A549 (cell line): Measurements from ENCODE around the gene SOD3.

Experiments
- BHLHE40 ChIP-seq: IDR thresholded peaks from 2 replicates; pipeline ENCODE4 v1.6.1; 2012; ENCODE audit warnings: low read depth, low read length, inconsistent platforms
- POLR2A ChIP-seq: IDR thresholded peaks from 2 replicates; pipeline ENCODE4 v1.6.1; 2012; ENCODE audit warnings: mild to moderate bottlenecking, low read length
- TF ChIP-seq, protein P1 (sequence below): fragments of >200 bp; sonication (Bioruptor Twin); formaldehyde crosslinking; IDR thresholded peaks from 3 replicates; pipeline ENCODE4 v1.5.1; 2016

DNA sequence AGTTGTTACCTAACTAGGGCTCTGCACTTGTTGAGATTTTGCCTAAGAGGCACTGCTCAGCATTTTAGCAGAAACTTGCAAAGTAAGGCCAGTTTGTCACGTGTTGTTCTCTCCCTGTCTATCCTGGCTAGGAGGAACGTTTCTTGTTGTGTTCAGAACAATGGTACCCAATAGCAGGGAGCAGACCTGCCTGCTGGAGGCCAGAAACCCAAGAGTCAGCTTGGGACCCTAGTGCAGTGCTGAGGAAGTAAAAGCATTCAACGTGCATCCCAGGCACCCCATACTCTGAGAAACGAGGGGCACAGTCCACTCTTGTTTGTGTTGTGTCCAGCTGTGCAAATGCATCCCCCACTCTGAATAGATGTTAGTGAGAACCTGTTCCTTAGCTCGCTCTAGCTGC lies 42.4 kb downstream of the SOD3 start:
- TF ChIP-seq POLR2A: no peak
- TF ChIP-seq, protein P1, sequence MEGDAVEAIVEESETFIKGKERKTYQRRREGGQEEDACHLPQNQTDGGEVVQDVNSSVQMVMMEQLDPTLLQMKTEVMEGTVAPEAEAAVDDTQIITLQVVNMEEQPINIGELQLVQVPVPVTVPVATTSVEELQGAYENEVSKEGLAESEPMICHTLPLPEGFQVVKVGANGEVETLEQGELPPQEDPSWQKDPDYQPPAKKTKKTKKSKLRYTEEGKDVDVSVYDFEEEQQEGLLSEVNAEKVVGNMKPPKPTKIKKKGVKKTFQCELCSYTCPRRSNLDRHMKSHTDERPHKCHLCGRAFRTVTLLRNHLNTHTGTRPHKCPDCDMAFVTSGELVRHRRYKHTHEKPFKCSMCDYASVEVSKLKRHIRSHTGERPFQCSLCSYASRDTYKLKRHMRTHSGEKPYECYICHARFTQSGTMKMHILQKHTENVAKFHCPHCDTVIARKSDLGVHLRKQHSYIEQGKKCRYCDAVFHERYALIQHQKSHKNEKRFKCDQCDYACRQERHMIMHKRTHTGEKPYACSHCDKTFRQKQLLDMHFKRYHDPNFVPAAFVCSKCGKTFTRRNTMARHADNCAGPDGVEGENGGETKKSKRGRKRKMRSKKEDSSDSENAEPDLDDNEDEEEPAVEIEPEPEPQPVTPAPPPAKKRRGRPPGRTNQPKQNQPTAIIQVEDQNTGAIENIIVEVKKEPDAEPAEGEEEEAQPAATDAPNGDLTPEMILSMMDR: no peak
- no peak for TF ChIP-seq BHLHE40
